Small intestine (tissue), 7 donors: ENCODE data around the gene TMEM183A. TPM values are rescaled to one million over a fixed set of nuclear protein-coding genes. Genes with fewer than 3 reads are reported as not detected.
A peak's percentile ranks its signal among the peaks of the same experiment; 100 is the strongest.
"Not testable (repeated sequence)": the region's sequence is repeated elsewhere in the genome, so short reads cannot be mapped to it uniquely, and the experiment has no call there.

Source experiments
- DNase-seq, 2 donors: peaks; one replicate each; pipeline versions ENCODE4 v3.0.0 to v3.0.0-alpha.2; 2013
- FAIRE-seq: peaks from 2 replicates; lab custom pipeline; 2012; peaks lifted over from hg19 to GRCh38; lab: Jason Lieb, UNC
- H3K27ac ChIP-seq, 3 donors: one replicate each; pipeline ENCODE4 v1.5.1; 2013; ENCODE audit warnings: low read length in 2 of 3, mild to moderate bottlenecking in 2 of 3, control low read depth in 1 of 3, inconsistent platforms in 1 of 3, low read depth in 1 of 3, moderate library complexity in 1 of 3
- H3K27me3 ChIP-seq, 3 donors: one replicate each; pipeline ENCODE4 v1.6.1; 2013; ENCODE audit warnings: low read length in 3 of 3, inconsistent platforms in 1 of 3; ENCODE audit not compliant: control insufficient read depth in 3 of 3, insufficient read depth in 3 of 3
- H3K36me3 ChIP-seq, 3 donors: one replicate each; pipeline ENCODE4 v1.6.1; 2013; ENCODE audit warnings: low read length in 3 of 3, inconsistent platforms in 1 of 3, low read depth in 1 of 3, mild to moderate bottlenecking in 1 of 3, moderate library complexity in 1 of 3; ENCODE audit not compliant: control insufficient read depth in 3 of 3, insufficient read depth in 2 of 3
- H3K4me1 ChIP-seq, 3 donors: one replicate each; pipeline ENCODE4 v1.6.1; 2013; ENCODE audit warnings: low read length in 2 of 3, inconsistent platforms in 1 of 3, low read depth in 1 of 3, mild to moderate bottlenecking in 1 of 3, moderate library complexity in 1 of 3; ENCODE audit not compliant: control insufficient read depth in 3 of 3, insufficient read depth in 2 of 3
- H3K4me3 ChIP-seq, 3 donors: one replicate each; pipeline ENCODE4 v1.5.1; 2013; ENCODE audit warnings: low read length in 3 of 3, control low read depth in 1 of 3, inconsistent platforms in 1 of 3, low read depth in 1 of 3, mild to moderate bottlenecking in 1 of 3, moderate library complexity in 1 of 3
- H3K9me3 ChIP-seq, 2 donors: one replicate each; pipeline ENCODE4 v1.6.1; 2013; ENCODE audit warnings: low read depth in 1 of 2, low read length in 1 of 2; ENCODE audit not compliant: control insufficient read depth in 2 of 2, insufficient read depth in 1 of 2
- WGBS, 3 donors: extraction: QIAGEN DNeasy Blood & Tissue Kit; methylation state at CpG; one replicate each; pipeline ENCODE4 v1.1.7; 2013; 5-methylcytosine and 5-hydroxymethylcytosine counted together
- polyA plus RNA-seq, 4 donors: library from polyadenylated mRNA; stranded (reverse) in 3 of 4; unstranded in 1 of 4; fragments of 200-250 nt in 3 of 4; fragments of 120-200 nt in 1 of 4; gene quantifications; one replicate each; pipeline versions ENCODE4 v1.2.1 to v1.2.3, GENCODE V29; 2013
- donor health status: healthy with polysubstance abuse.
- donor health status: control.
- donor health status: control.
- donor health status: Bipolar disorder and iron deficiency.
- donor health status: healthy.

The TMEM183A gene
- polyA plus RNA-seq, 4 donors, result 58.9 to 80.4 (median 67.2) TPM

- DNase-seq (no peak), FAIRE-seq (no peak)
- 23 to 50% (median 28%) methylated on average over 3 of the region's 3 CpGs for WGBS, 3 donors
- Histone ChIP-seq H3K4me1 (no peaks in the 10 kb centered on the region), H3K9me3 (no peaks in the 10 kb centered on the region), H3K36me3 (no peaks in the 10 kb centered on the region), H3K27me3 (peaks cover 0 to 10% (median 0%) of the 10 kb centered on the region in 3 donors), H3K4me3 (no peak overlapping the region), H3K27ac (no peak overlapping the region)
Measured at GRCh38 chr1:202994756-202995155, 12.4 kb upstream of the TMEM183A start.

DNA sequence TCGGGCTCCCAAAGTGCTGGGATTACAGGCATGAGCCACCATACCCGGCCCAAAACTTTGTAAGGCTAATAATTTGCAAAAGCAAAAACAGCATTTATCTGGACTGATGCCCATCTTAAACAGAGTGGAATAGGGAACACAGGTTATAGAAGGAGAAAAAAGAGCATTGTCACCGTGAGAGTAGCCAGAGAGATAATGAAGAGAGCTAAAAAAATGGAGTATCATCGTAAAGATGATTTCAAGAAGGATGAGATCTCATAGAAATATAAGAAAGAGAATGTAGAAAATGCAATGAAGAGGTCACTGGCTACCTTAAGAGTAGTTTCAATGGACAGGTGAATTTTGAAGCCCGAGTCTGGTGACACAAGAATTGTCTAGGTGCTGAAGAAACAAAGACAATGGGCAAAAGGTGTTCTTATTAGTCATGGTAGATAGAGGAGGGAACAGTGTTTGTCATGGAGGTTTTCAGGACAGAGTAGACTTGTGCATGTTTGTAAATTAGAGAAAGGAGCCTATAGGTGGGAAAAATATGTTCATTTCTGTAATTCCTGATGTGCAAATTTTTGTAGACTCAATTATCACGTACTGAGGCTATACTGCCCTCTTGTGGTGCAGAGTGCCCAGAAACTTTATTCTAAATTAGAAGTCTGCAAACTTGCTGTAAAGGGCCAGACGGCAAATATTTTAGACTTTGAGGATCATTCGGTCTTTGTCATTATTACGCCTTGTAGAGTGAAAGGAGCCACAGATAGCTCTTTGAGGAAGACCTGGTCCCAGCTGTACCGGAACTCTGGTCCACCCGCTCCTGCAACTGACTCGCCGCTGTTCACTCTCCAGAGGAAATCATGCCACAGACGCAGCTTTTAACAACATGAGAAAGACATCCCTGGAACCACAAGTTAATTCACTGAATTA, 8.1 kb upstream of the TMEM183A start:
- no peak for FAIRE-seq
- peak; percentile 55 to 68 for DNase-seq
- H3K27ac ChIP-seq, result no peak overlapping the region
- 45 to 48% (median 46%) methylated on average over 14 of the region's 14 CpGs for WGBS, 3 donors
- H3K9me3 ChIP-seq, result no peaks in the 10 kb centered on the region
- H3K27me3 ChIP-seq, result peaks cover 0 to 4% (median 0%) of the 10 kb centered on the region in 3 donors
- H3K4me1 ChIP-seq, result no peaks in the 10 kb centered on the region
- H3K36me3 ChIP-seq, result no peaks in the 10 kb centered on the region
- no peak overlapping the region for H3K4me3 ChIP-seq

DNA sequence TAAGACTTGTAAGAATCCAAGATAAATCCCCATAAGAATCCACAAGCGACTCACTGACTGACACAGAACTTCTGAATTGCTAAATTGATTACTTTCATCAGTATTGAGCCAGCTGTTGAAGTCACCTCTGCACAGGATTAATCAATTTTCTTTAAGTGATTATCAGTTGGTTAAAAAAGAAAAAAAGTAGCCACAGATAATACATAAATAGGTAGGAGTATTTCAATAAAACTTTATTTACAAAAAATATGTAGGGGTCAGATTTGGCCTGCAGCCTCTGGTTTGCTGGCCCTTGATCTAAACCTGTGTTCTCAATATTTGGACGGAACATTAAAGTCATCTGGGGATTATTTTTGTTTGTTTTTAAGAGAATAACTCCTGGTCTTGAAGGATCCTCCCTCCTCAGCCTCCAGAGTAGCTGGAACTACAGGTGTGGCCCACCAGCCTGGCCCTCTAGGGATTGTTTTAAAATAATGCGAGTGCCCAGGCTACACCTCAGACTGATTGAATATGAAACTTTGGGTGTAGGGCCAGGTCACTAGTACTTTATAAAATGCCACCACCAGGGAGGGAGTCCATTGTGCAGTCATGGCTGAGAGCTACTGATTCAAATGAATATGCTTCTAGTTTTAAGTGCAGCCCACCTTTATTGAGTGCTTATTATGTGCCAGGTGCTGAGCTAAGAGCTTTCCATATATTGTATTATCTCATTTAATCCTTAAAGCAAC, 6.8 kb upstream of the TMEM183A start:
- FAIRE-seq (no peak), DNase-seq (no peak)
- Histone ChIP-seq H3K9me3 (no peaks in the 10 kb centered on the region), H3K4me3 (no peak overlapping the region), H3K36me3 (no peaks in the 10 kb centered on the region), H3K4me1 (no peaks in the 10 kb centered on the region), H3K27ac (no peak overlapping the region), H3K27me3 (peaks cover 0 to 4% (median 0%) of the 10 kb centered on the region in 3 donors)
- WGBS, 3 donors, result 64 to 80% (median 72%) methylated on average over 3 of the region's 3 CpGs

DNA sequence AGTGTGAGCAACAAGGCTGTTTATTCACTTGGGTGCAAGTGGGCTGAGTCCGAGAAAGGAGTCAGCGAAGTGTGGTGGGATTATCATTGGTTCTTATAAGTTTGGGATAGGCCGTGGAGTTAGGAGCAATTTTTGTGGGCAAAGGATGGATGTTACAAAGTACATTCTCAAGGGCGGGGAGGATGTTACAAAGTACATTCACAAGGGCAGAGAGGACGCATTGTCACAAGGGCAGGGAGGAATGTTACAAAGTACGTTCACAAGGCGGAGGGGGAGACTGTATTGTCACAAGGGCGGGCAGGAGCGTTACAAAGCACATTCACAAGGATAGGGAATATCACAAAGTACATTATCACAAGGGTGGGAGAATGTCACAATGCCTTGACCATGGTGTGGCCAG, 5.2 kb upstream of the TMEM183A start:
- Histone ChIP-seq H3K4me1 (peaks cover 0 to 8% (median 0%) of the 10 kb centered on the region in 3 donors), H3K4me3 (no peak overlapping the region), H3K27me3 (peaks cover 0 to 2% (median 0%) of the 10 kb centered on the region in 3 donors), H3K27ac (no peak overlapping the region), H3K36me3 (no peaks in the 10 kb centered on the region), H3K9me3 (no peaks in the 10 kb centered on the region)
- DNase-seq, result peak in 1 of 2 donors; percentile 13
- FAIRE-seq, result no peak
- WGBS, 3 donors, result 41 to 71% (median 66%) methylated on average over 9 of the region's 9 CpGs

DNA sequence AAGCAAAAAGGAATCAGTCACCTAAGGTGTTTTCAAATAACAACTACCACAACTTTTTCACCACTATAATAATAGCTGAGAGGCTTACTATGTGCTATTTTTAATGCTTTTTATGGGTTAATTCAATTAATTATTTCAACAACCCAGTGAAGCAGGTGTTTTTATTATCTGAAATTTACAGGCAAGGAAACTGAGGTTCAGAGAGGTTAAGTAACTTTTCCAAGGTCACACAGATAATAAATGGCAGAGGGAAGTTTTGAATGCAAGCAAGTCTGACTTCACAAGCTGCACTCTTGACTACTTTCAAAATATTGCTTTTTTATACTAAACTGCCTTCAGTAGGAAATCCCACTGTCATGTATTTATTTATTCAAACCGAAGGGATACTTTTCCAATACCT, 4.2 kb upstream of the TMEM183A start:
- Histone ChIP-seq H3K9me3 (no peaks in the 10 kb centered on the region), H3K4me3 (no peak overlapping the region), H3K36me3 (no peaks in the 10 kb centered on the region), H3K4me1 (peaks cover 0 to 8% (median 0%) of the 10 kb centered on the region in 3 donors), H3K27me3 (no peaks in the 10 kb centered on the region), H3K27ac (no peak overlapping the region)
- no peak for DNase-seq
- no peak for FAIRE-seq
- WGBS, 3 donors, result 79 to 92% (median 86%) methylated on average over 1 of the region's 1 CpG

DNA sequence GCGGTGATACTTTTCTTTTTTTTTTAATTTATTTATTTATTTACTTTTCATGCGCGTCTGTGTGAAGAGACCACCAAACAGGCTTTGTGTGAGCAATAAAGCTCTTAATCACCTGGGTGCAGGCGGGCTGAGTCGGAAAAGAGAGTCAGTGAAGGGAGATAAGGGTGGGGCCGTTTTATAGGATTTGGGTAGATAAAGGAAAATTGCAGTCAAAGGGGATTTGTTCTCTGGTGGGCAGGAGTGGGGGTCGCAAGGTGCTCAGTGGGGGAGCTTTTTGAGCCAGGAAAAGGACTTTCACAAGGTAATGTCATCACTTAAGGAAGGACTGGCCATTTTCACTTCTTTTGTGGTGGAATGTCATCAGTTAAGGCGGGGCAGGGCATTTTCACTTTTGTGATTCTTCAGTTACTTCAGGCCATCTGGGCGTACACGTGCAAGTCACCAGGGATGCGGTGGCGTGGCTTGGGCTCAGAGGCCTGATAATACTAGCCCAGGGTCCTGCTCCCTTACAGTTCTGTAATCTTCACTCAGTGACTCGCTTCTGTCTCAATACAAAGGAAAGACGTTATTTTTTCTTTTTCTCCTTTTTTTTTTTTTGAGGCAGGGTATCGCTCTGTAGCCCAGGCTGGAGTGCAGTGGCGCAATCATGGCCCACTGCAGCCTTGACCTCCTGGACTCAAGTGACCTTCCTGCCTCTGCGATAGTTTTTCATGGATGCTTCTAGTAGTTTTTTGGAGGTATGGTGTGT, 1.6 kb upstream of the TMEM183A start:
- 58 to 64% (median 64%) methylated on average over 17 of the region's 17 CpGs for WGBS, 3 donors
- not testable (repeated sequence) for FAIRE-seq
- DNase-seq, result peak in 1 of 2 donors; percentile 28

DNA sequence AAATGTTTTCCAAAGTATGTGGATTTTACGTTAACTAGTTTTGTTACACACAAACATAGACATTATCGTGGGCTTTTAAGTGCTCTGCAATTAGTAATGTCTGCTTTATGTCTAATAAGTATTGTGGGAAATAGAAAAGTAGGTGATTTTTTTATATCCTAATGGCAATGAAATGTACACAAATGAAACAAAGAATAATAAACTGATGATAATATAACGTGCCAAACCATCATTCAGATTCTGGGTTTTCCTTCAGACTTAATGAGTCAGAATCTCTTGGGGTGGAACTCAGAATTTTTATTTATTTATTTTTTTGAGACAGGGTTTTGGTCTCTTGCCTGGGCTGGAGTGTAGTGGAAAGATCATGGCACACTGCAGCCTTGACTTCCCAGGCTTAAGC, 2.0 kb downstream of the TMEM183A start:
- peaks cover 3 to 22% (median 9%) of the 10 kb centered on the region in 3 donors for H3K36me3 ChIP-seq
- WGBS, 3 donors, result 79 to 85% (median 81%) methylated on average over 3 of the region's 3 CpGs
- H3K27me3 ChIP-seq, result no peaks in the 10 kb centered on the region
- H3K27ac ChIP-seq, result no peak overlapping the region
- no peak overlapping the region for H3K4me3 ChIP-seq
- FAIRE-seq, result no peak
- peaks cover 0 to 3% of the 10 kb centered on the region in 2 donors for H3K9me3 ChIP-seq
- no peak for DNase-seq
- peaks cover 0 to 15% (median 12%) of the 10 kb centered on the region in 3 donors for H3K4me1 ChIP-seq

More for the DNA sequence above, 1.6 kb upstream of the TMEM183A start:
- not testable (repeated sequence) for H3K4me3 ChIP-seq, H3K36me3 ChIP-seq, H3K9me3 ChIP-seq, H3K27me3 ChIP-seq
- Histone ChIP-seq H3K27ac (peak overlapping the region in 2 of 3 donors; percentile 87 to 88), H3K4me1 (peaks cover 0 to 15% (median 12%) of the 10 kb centered on the region in 3 donors)

GRCh38 chr1:203011582-203011981, 4.4 kb downstream of the TMEM183A start:
- Histone ChIP-seq H3K4me3 (no peak overlapping the region), H3K27me3 (no peaks in the 10 kb centered on the region), H3K9me3 (peaks cover 0 to 3% of the 10 kb centered on the region in 2 donors), H3K36me3 (peaks cover 13 to 40% (median 19%) of the 10 kb centered on the region in 3 donors), H3K4me1 (peaks cover 0 to 12% (median 7%) of the 10 kb centered on the region in 3 donors), H3K27ac (no peak overlapping the region)
- WGBS, 3 donors, result 26 to 66% (median 59%) methylated on average over 5 of the region's 5 CpGs
- peak in 1 of 2 donors; percentile 57 for DNase-seq
- no peak for FAIRE-seq
